Left renal pelvis (tissue), 4 donors: ENCODE measurements around the gene FAM228B. TPM values are rescaled to one million over a fixed set of nuclear protein-coding genes. Genes with fewer than 3 reads are reported as not detected.
"Not testable (repeated sequence)": the region's sequence is repeated elsewhere in the genome, so short reads cannot be mapped to it uniquely, and the experiment has no call there.

Experiments
- DNase-seq, 4 donors: peaks; one replicate each; pipeline ENCODE4 v3.0.0-alpha.2; 2013; ENCODE audit warnings: low read depth in 4 of 4, low spot score in 3 of 4
- polyA plus RNA-seq, 4 donors: library from polyadenylated mRNA; unstranded; fragments of 120-200 nt; gene quantifications; one replicate each; pipeline ENCODE4 v1.2.1, GENCODE V29; 2013; ENCODE audit not compliant: insufficient read length in 4 of 4

FAM228B gene
- polyA plus RNA-seq, 4 donors = 18.8 to 32.9 (median 24.6) TPM

DNA sequence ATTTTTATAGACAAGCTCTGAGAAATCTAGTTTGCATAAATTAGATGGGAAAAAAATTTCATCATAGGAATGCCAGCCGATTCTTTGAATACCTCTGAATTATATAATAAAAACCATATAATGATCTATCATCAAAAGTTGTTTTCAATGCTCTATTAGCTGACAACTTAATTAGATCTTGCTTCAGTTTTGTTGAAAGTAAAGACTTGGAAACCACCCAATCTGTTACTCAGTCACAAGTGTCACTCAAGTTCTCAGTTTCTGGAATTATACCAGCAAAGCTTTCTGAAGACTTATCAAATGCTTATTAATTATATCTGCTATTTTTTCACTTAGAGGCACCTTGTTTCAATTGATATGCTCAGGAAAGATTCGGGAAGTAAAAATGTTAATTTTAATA is 21.3 kb upstream of the FAM228B start:
- no peak for DNase-seq

GRCh38 chr2:24102677-24103076 is 20.6 kb upstream of the FAM228B start:
- no peak for DNase-seq

- DNase-seq = no peak
Observed at GRCh38 chr2:24104110-24104650, 19.1 kb upstream of the FAM228B start.

DNA sequence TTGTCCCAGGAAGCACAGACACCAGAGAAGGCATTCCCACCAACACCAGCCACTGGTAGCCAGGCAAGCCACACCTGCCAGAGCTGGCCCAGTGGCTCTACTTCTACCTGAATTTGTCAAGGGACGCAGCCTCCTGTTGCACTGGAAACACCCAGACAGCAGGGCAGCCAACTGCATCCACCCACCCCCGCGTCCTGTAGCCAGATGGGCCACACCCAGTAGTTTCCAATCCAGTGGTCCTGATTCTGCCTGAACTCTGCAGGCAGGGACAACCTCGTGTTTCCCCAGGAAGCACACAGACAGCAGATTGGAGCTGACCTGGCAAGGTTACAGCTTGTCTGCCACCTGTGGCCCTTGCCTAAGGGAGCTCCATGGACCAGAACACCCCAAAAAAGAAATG is 18.4 kb upstream of the FAM228B start:
- no peak for DNase-seq

- no peak for DNase-seq
Observed at GRCh38 chr2:24105816-24106215, 17.5 kb upstream of the FAM228B start.

DNA sequence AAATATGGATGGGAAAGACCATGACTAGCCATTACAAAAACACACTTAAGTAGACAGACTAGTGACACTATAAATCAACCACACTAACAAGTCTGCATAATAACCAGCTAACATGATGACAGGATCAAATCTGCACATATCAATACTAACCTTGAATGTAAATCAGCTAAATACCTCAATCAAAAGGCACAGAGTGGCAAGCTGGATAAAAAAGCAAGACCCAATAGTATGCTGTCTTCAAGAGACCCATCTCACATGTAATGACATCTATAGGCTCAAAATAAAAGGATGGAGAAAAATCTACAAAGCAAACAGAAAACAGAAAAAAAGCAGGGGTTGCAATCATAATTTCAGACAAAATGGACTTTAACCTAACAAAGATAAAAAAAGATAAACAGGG is 16.5 kb upstream of the FAM228B start:
- DNase-seq = no peak

- DNase-seq = no peak
Observed at GRCh38 chr2:24107336-24107735, 15.9 kb upstream of the FAM228B start.

- DNase-seq = not testable (repeated sequence)
Observed at GRCh38 chr2:24109431-24109830, 13.8 kb upstream of the FAM228B start.

DNA sequence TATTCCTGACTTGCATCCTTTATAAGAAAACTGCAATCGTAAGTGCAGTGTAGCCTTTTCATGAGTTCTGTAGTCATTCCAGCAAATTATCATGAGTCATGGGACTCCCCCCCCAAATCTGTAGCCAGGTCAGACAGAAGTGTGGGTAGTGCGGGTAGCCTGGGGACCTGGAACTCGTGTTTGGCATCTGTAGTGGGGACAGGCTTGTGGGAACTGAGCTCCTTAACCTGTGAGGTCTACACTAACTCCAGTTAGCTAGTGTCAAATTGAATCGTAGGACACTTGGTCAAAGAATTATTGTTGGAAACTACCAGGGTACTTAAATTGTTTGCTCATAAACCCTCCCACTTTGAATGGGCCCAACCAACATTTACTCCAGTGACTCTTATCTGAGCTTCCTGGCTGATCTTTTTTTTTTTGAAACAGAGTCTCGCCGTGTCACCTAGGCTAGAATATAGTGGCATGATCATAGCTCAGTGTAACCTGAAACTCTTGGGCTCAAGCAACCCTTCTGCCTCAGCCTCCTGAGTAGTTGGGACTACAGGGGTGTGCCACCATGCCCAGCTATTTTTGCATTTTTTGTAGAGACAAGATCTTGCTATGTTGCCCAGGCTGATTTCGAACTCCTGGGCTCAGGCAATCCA is 12.5 kb upstream of the FAM228B start:
- DNase-seq = no peak

- DNase-seq = no peak
Observed at GRCh38 chr2:24111407-24111901, 11.8 kb upstream of the FAM228B start.

DNA sequence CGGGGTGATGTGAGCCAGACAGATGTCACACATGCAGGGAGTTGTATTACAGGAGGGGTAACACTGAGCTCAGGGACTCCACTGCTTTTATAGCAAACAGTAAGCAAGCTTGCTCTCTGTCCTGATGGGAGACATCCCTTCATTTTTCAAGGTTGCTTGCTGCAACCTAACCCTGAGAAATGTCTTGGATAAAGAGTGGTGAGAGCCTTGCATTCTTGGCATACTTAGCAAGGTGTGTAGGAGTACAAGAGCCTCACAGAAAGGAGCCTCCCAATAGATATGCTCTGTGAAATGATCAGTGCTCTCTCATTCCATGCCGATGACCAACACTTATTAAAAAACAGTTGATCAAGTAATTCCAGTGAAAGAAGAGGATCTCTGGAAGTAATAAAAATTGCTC is 8.2 kb upstream of the FAM228B start:
- no peak for DNase-seq

GRCh38 chr2:24117902-24118301 is 5.4 kb upstream of the FAM228B start:
- no peak for DNase-seq

DNA sequence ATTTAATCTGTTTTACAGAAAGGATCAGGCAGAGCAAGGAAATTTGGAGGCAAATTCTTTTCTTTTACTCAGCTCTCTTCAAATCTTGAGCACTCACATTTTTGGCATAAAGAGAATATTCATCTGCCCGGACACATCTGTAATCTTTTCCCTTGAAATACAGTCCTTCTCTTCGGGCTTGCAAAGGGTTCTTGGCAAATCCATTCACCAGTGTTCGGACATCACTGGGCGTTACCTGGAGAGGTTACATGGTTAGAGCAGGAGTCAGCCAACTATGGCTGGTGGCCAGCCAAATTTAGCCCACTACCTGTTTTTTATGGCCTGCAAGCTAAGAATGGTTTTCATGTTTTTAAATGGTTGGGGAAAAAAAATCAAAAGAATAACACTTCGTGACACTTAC is 2.2 kb upstream of the FAM228B start:
- DNase-seq = no peak

GRCh38 chr2:24121469-24121868 is 1.8 kb upstream of the FAM228B start:
- DNase-seq = no peak

DNA sequence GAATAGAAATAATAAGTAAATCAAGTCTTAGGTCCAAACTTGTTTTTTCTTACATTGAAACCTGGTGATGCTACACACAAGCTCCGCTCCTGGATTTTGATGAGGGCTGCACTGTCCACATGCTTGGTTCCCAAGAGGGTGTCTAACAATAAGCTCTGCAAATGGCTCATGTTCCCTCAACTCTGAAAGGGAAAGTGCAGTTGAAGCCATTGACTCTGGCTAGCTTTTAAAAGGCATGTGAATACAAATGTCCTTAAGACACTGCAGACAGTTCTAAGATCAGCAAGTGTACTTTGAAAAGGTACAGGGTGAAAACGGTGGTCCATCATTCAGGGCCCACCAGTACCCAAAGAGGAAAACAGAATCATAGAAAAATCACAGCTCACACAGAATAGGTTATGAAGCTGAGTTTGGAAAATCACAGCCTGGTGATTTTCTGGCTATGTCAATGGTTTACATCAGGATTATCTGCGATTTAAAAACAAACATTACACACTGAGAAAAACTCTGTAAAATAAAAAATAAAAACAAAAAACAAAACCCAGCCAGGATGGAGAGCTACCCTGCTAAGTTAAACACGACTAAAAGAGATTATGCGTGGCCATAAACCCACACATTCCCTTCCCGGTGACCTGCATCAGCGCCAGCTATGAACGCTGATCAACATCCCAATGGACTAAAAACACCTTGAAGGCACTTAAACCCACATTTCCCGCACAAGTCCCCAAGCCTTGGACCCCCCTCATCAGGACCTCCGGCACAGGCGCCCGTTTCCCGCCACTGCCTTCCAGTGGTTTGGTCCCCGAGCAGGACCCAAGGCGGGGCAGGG is 689 bp upstream of the FAM228B start:
- DNase-seq = peak in 1 of 4 donors; percentile 10

DNA sequence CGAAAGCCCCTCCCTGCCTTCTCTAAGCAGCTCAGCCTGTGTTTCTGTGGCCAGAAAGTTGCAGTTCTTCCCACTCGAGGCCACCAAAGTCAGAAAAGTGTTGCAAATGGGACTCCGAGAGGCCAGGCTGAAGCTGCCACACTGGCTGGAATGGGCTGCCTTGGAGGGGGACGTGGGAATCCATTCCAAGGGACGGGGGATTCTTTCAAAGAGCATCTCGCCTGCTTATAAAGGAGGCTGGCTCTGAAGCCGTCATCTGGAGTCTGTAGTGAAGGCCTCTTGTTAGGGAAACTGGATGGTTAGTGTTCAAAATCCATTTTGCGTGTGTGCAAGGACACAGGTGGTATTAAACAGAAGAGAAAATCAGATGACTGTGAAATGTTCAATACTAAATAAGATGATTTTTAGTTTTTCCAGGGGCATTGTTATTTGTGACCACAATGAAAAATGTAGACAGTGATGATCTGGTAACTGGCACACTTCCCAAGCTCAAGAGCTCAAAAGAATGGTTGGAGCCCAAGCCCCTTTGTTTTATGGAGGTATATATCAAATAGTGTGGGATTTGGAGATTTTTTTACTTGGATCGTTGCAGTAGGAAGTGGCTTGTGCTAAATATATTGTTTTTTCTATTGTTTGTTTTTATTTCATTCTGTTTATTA is 782 bp downstream of the FAM228B start:
- DNase-seq = peak in 3 of 4 donors; percentile 41 to 63 (median 43)

DNA sequence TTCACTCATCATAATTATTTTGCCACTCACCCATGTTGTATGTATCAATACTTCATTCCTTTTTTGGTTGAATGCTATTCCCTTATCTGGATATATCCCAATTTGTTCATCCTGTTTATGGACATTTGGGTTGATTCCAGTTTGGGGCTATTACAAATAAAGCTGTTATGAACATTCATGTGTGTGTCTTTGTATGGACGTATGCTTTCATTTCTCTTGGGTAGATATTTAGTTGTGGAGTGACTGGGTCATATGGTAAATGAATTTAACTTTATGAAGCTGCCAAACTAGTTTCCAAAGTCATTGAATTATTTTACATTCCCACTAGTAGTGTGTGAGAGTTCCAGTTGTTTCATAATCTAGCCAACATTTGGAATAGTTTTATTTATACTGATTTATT is 2.7 kb downstream of the FAM228B start:
- DNase-seq = no peak

- no peak for DNase-seq
Observed at GRCh38 chr2:24132543-24132942, 9.3 kb downstream of the FAM228B start.

DNA sequence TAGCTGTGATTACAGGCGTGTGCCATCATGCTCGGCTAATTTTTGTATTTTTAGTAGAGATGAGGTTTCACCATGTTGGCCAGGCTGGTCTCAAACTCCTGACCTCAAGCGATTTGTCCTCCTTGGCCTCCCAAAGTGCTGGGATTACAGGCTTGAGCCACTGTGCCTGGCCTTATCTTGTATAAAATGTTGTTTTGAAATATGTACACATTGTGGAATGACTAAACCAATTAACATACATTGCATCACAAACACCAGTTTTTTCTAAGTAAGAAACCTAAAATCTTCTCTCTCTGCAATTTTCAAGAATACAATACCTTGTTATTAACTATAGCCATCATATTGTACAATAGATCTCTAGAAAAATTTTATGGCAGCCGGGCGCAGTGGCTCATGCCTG is 17.0 kb downstream of the FAM228B start:
- DNase-seq = not testable (repeated sequence)

DNA sequence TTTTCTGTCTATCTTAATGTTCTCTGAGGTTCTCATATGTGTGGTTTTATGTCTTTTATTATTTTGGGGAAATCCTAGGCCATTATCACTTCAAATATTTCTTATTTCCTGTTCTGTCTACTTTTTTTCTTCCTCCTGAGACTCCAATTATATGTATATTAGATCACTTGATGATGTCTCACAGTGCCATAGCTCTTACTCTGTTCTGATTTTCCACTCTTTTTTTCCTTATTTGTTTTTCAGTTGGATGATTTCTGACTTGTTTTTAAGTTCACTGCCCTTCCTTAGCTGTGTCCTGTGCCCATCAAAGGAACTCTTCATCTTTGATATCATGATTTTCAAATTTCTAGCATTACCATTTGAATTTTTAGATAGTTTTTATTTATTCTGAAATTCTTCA is 24.1 kb downstream of the FAM228B start:
- no peak for DNase-seq
